HG03280 (cell line): ENCODE data around the gene GRB14.

Experiments
- ATAC-seq: cut with Tn5 transposase; IDR thresholded peaks from one replicate; pipeline ENCODE4 v1.9.1; 2021; ENCODE audit warnings: mild to moderate bottlenecking, moderate library complexity; ENCODE audit not compliant: unreplicated experiment

GRB14 gene

GRCh38 chr2:164617466-164617865 lies 3.8 kb downstream of the GRB14 start:
- ATAC-seq, result no peak

- ATAC-seq, result no peak
These were observed 7.8 kb downstream of the GRB14 start for GRCh38 chr2:164613321-164613982.

GRCh38 chr2:164609790-164610189 lies 11.5 kb downstream of the GRB14 start:
- no peak for ATAC-seq

- no peak for ATAC-seq
These were observed 14.7 kb downstream of the GRB14 start for GRCh38 chr2:164606557-164606956.

GRCh38 chr2:164605295-164605694 lies 16.0 kb downstream of the GRB14 start:
- no peak for ATAC-seq

GRCh38 chr2:164600763-164601162 lies 20.5 kb downstream of the GRB14 start:
- ATAC-seq, result no peak

- peak; percentile 99 for ATAC-seq
These were observed 21.2 kb downstream of the GRB14 start for GRCh38 chr2:164599954-164600589.

- ATAC-seq, result no peak
These were observed 23.3 kb downstream of the GRB14 start for GRCh38 chr2:164597983-164598382.

- ATAC-seq, result no peak
These were observed 26.3 kb downstream of the GRB14 start for GRCh38 chr2:164595031-164595430.

- ATAC-seq, result no peak
These were observed 27.3 kb downstream of the GRB14 start for GRCh38 chr2:164593959-164594358.

GRCh38 chr2:164593541-164593940 lies 27.7 kb downstream of the GRB14 start:
- no peak for ATAC-seq

- ATAC-seq, result no peak
These were observed 31.8 kb downstream of the GRB14 start for GRCh38 chr2:164589522-164589921.

GRCh38 chr2:164581050-164581449 lies 40.2 kb downstream of the GRB14 start:
- ATAC-seq, result no peak

- no peak for ATAC-seq
These were observed 46.4 kb downstream of the GRB14 start for GRCh38 chr2:164574931-164575330.

GRCh38 chr2:164570475-164570874 lies 50.8 kb downstream of the GRB14 start:
- no peak for ATAC-seq

GRCh38 chr2:164569378-164569777 lies 51.9 kb downstream of the GRB14 start:
- ATAC-seq, result no peak

- ATAC-seq, result no peak
These were observed 53.0 kb downstream of the GRB14 start for GRCh38 chr2:164568317-164568716.

- ATAC-seq, result no peak
These were observed 53.8 kb downstream of the GRB14 start for GRCh38 chr2:164567335-164567989.

GRCh38 chr2:164565359-164565758 lies 55.9 kb downstream of the GRB14 start:
- no peak for ATAC-seq

GRCh38 chr2:164562666-164563065 lies 58.6 kb downstream of the GRB14 start:
- no peak for ATAC-seq

- ATAC-seq, result no peak
These were observed 59.3 kb downstream of the GRB14 start for GRCh38 chr2:164561991-164562390.

GRCh38 chr2:164561416-164561815 lies 59.9 kb downstream of the GRB14 start:
- ATAC-seq, result no peak
